Cardiac muscle cell (in vitro differentiated cells and primary cell): ENCODE data around the gene ARHGEF40. TPM values are rescaled to one million over a fixed set of nuclear protein-coding genes. Genes with fewer than 3 reads are reported as not detected.

Experiments
- DNase-seq, 2 donors: peaks; one replicate each; pipeline versions ENCODE4 v3.0.0 to v3.0.0-alpha.2; 2010 to 2017; ENCODE audit warnings: low read depth in 1 of 2, low spot score in 1 of 2
- H3K27ac ChIP-seq: fragments of 200-600 bp; sonication (generic); 2 replicates; pipeline ENCODE4 v1.5.1; 2016
- H3K27me3 ChIP-seq: fragments of 200-600 bp; sonication (generic); 2 replicates; pipeline ENCODE4 v1.6.0; 2016; ENCODE audit warnings: control low read depth
- H3K36me3 ChIP-seq: fragments of 200-600 bp; sonication (generic); 2 replicates; pipeline ENCODE4 v1.5.1; 2016; ENCODE audit warnings: control low read depth
- H3K4me1 ChIP-seq: fragments of 200-600 bp; sonication (generic); 2 replicates; pipeline ENCODE4 v1.8.1; 2017; ENCODE audit warnings: low read depth, mild to moderate bottlenecking, mixed run types
- H3K4me3 ChIP-seq: fragments of 200-600 bp; sonication (generic); 2 replicates; pipeline ENCODE4 v1.5.1; 2016; ENCODE audit warnings: mild to moderate bottlenecking
- H3K9me3 ChIP-seq: fragments of 200-600 bp; sonication (generic); 2 replicates; pipeline ENCODE4 v1.5.1; 2017; ENCODE audit warnings: low read depth, mild to moderate bottlenecking, control low read depth
- polyA plus RNA-seq: library from polyadenylated mRNA; unstranded; fragments of >200 nt; fragmentation: Nextera tagmentation; extraction: Ambion mirVana; gene quantifications from 2 replicates; pipeline ENCODE4 v1.2.1, GENCODE V29; 2016
- total RNA-seq: library from RNA; depleted of rRNA; stranded (reverse); fragments of >200 nt; gene quantifications from 2 replicates; pipeline ENCODE4 v1.2.3, GENCODE V29; 2016
- TF ChIP-seq, protein P1 (sequence below): IDR thresholded peaks from 2 replicates; pipeline ENCODE4 v1.5.1; 2012; ENCODE audit warnings: low read depth, mild to moderate bottlenecking, low read length

Gene ARHGEF40
- total and polyA plus RNA-seq, 2 experiments from 2014 or later: 26.4 to 41.7 TPM

DNA sequence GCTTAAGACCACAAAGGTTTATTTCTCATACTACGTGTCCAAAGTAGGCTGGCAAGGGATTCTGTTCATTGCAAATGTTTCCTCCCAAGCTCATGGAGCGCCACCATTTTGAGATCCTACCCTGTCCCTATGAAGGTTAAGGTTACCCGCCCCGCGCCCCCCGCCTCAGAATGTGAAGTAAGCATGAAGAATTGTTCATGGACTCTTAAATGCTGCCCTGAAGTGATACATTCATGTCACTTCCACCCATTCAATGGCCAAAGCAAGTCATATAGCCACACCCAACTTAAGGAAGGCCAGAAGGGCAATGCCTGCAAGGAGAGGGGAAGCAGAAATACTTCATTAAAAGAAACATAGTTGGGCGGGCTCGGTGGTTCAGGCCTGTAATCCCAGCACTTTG lies 35.0 kb downstream of the ARHGEF40 start:
- H3K9me3 ChIP-seq: no peaks in the 10 kb centered on the region
- H3K4me1 ChIP-seq: peaks cover 23% of the 10 kb centered on the region
- DNase-seq: no peak
- no peak overlapping the region for H3K4me3 ChIP-seq
- TF ChIP-seq, protein P1, sequence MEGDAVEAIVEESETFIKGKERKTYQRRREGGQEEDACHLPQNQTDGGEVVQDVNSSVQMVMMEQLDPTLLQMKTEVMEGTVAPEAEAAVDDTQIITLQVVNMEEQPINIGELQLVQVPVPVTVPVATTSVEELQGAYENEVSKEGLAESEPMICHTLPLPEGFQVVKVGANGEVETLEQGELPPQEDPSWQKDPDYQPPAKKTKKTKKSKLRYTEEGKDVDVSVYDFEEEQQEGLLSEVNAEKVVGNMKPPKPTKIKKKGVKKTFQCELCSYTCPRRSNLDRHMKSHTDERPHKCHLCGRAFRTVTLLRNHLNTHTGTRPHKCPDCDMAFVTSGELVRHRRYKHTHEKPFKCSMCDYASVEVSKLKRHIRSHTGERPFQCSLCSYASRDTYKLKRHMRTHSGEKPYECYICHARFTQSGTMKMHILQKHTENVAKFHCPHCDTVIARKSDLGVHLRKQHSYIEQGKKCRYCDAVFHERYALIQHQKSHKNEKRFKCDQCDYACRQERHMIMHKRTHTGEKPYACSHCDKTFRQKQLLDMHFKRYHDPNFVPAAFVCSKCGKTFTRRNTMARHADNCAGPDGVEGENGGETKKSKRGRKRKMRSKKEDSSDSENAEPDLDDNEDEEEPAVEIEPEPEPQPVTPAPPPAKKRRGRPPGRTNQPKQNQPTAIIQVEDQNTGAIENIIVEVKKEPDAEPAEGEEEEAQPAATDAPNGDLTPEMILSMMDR: no peak
- no peaks in the 10 kb centered on the region for H3K36me3 ChIP-seq
- no peaks in the 10 kb centered on the region for H3K27me3 ChIP-seq
- peak overlapping the region; percentile 99 for H3K27ac ChIP-seq

DNA sequence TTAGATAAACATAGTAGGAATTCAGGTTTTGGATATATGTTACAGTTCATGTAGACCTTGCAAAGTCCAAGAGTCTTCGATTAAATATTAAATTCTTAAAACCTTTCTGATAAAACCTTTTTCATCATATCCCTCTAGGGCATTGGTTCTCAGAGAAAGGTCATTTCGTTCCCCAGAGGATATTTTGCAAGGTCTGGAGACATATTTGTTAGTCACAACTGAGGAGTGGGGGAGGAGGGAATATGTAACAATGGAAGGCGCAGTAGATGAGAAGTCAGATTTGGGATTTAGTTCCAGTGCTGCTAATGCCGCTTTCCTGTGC lies 36.0 kb downstream of the ARHGEF40 start:
- no peak overlapping the region for H3K4me3 ChIP-seq

DNA sequence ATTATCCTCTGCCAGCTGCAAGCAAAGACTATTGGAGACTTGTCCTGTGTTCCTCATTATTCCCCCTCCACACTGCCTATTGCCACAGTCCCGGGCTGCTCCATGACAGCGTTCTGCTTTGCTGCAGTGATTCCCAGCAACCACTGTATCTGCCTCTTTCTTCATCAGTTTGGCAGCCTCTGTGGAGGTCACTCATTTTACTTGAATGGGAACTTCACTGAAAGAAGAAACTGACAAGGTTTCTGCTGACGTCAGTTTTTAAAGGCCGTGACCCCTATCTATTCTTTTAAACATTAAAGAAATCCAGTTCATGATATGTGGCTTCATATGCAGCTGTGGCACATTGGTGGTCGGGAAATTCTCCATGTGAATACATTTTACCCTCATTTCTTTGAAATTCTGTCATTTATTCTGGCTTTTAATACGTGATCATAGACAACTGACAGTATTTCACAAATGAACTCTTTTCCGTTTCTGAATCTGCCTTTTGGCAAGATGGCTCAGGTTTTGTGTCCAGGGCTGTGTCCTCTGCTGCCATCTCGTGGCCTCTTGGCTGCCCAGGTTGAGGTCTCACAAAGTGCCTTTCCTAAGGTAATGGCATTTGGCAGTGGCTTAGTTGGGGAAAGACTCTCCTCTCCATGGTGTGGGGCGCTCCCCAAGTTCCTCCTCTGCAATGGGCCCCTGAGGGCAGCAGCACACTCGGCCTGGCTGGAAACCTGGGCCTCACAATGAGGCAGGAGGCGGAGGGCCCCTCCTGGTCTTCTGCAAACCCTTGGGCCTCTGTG lies 36.6 kb downstream of the ARHGEF40 start:
- H3K36me3 ChIP-seq: no peaks in the 10 kb centered on the region
- H3K4me3 ChIP-seq: no peak overlapping the region
- TF ChIP-seq, protein P1: peak; percentile 95
- no peak overlapping the region for H3K27ac ChIP-seq
- no peaks in the 10 kb centered on the region for H3K27me3 ChIP-seq
- DNase-seq: peak; percentile 82 to 84
- peaks cover 23% of the 10 kb centered on the region for H3K4me1 ChIP-seq
- H3K9me3 ChIP-seq: no peaks in the 10 kb centered on the region

More for the DNA sequence above, 36.0 kb downstream of the ARHGEF40 start:
- Histone ChIP-seq H3K27me3 (no peaks in the 10 kb centered on the region), H3K4me1 (peaks cover 23% of the 10 kb centered on the region), H3K36me3 (no peaks in the 10 kb centered on the region), H3K9me3 (no peaks in the 10 kb centered on the region), H3K27ac (no peak overlapping the region)
- TF ChIP-seq, protein P1: no peak
- peak in 1 of 2 donors; percentile 76 for DNase-seq

DNA sequence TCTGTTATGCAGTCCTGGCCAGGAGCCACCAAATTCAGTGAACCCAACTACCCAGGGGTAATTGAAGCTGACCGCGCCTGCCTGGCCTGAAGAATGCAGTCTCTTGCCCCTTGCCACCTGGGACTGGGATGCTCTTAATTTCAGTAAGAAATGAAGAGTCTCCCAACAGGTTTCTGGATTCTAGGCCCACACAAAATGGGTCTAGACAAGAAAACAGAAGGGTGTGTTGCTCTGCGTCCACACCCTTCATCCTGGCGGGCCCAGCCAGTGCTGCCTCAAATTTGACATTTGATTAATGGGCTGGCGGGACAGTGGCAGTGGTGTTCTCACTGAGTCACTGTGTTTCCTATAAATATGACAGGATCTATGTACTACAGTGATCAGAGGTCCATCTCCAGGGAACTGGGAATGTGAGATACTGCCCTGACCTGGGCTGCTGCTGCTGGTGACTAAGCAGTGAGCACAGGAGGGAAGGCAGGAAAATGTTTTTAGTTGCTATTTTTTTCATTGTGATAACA lies 37.2 kb downstream of the ARHGEF40 start:
- H3K27me3 ChIP-seq: no peaks in the 10 kb centered on the region
- H3K4me3 ChIP-seq: no peak overlapping the region
- no peaks in the 10 kb centered on the region for H3K9me3 ChIP-seq
- no peak overlapping the region for H3K27ac ChIP-seq
- no peaks in the 10 kb centered on the region for H3K36me3 ChIP-seq
- peak in 1 of 2 donors; percentile 25 for DNase-seq
- H3K4me1 ChIP-seq: peaks cover 18% of the 10 kb centered on the region
- TF ChIP-seq, protein P1: no peak

DNA sequence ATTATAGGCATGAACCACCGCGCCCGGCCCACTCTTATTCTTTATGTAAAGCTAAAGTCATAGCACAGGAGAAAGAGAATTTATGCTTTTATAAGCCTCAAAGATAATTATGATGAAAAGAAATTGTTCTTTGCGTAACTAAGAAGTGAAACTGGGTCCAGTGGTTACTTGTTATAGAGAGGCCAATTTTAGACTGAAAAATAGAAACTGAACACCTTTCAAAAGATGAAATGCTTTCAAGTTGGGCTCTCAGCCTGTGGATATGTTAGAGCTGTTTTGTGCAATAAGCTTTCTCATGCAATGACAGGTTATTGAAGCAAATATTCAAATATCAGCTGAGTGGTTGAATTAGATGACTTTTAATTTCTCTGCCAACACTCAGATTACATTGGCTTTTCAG lies 38.7 kb downstream of the ARHGEF40 start:
- H3K9me3 ChIP-seq: no peaks in the 10 kb centered on the region
- H3K4me3 ChIP-seq: no peak overlapping the region
- no peak overlapping the region for H3K27ac ChIP-seq
- TF ChIP-seq, protein P1: no peak
- H3K36me3 ChIP-seq: no peaks in the 10 kb centered on the region
- H3K4me1 ChIP-seq: peaks cover 10% of the 10 kb centered on the region
- no peak for DNase-seq
- no peaks in the 10 kb centered on the region for H3K27me3 ChIP-seq
